NB4 (cell line): Measurements from ENCODE around the gene UBALD1.

Experiments
- DNase-seq: peaks from one replicate; pipeline ENCODE4 v3.0.0; 2010; ENCODE audit warnings: low read depth
- H3K4me3 ChIP-seq: one replicate; pipeline ENCODE4 v1.5.1; 2011; ENCODE audit warnings: mild to moderate bottlenecking, low read depth, low read length, moderate library complexity
- CTCF ChIP-seq: IDR thresholded peaks from one replicate; pipeline ENCODE4 v1.5.1; 2012; ENCODE audit warnings: low read depth, low read length
- MAX ChIP-seq: IDR thresholded peaks from 2 replicates; pipeline ENCODE4 v1.6.1; 2011; ENCODE audit warnings: low read depth, low read length
- MYC ChIP-seq: IDR thresholded peaks from 2 replicates; pipeline ENCODE4 v1.6.1; 2011; ENCODE audit warnings: low read depth, low read length
- POLR2A ChIP-seq: IDR thresholded peaks from 2 replicates; pipeline ENCODE4 v1.6.1; 2011; ENCODE audit warnings: mild to moderate bottlenecking; ENCODE audit not compliant: insufficient read length; ENCODE audit errors: extremely low read depth

Gene UBALD1

GRCh38 chr16:4604401-4604800 is 10.3 kb downstream of the UBALD1 start:
- TF ChIP-seq MAX = no peak
- no peak for TF ChIP-seq CTCF
- no peak for TF ChIP-seq MYC
- TF ChIP-seq POLR2A = no peak
- H3K4me3 ChIP-seq = no peak overlapping the region
- no peak for DNase-seq

GRCh38 chr16:4603624-4604170 is 11.0 kb downstream of the UBALD1 start:
- DNase-seq = no peak
- TF ChIP-seq CTCF (no peak), POLR2A (no peak), MAX (no peak), MYC (no peak)
- no peak overlapping the region for H3K4me3 ChIP-seq

- TF ChIP-seq CTCF = no peak
- no peak for TF ChIP-seq MAX
- TF ChIP-seq MYC = no peak
- no peak for TF ChIP-seq POLR2A
- no peak overlapping the region for H3K4me3 ChIP-seq
- DNase-seq = no peak
These were observed 12.4 kb downstream of the UBALD1 start for GRCh38 chr16:4602331-4602730.

- no peak overlapping the region for H3K4me3 ChIP-seq
- no peak for TF ChIP-seq CTCF
- TF ChIP-seq POLR2A = no peak
- TF ChIP-seq MYC = no peak
- TF ChIP-seq MAX = no peak
These were observed 12.9 kb downstream of the UBALD1 start for GRCh38 chr16:4601864-4602186.

GRCh38 chr16:4601036-4601863 is 13.4 kb downstream of the UBALD1 start:
- no peak overlapping the region for H3K4me3 ChIP-seq
- no peak for DNase-seq
- TF ChIP-seq POLR2A (no peak), MYC (no peak), CTCF (no peak), MAX (no peak)

More at GRCh38 chr16:4601864-4602186, 12.9 kb downstream of the UBALD1 start:
- DNase-seq = no peak
